AG20443 (cell line): ENCODE measurements around the gene NIP7.
"Not testable (repeated sequence)": the region's sequence is repeated elsewhere in the genome, so short reads cannot be mapped to it uniquely, and the experiment has no call there.

ENCODE experiments used
- DNase-seq: peaks from one replicate; pipeline ENCODE4 v3.0.0; 2012; ENCODE audit warnings: low spot score, mixed read lengths

NIP7 gene

DNA sequence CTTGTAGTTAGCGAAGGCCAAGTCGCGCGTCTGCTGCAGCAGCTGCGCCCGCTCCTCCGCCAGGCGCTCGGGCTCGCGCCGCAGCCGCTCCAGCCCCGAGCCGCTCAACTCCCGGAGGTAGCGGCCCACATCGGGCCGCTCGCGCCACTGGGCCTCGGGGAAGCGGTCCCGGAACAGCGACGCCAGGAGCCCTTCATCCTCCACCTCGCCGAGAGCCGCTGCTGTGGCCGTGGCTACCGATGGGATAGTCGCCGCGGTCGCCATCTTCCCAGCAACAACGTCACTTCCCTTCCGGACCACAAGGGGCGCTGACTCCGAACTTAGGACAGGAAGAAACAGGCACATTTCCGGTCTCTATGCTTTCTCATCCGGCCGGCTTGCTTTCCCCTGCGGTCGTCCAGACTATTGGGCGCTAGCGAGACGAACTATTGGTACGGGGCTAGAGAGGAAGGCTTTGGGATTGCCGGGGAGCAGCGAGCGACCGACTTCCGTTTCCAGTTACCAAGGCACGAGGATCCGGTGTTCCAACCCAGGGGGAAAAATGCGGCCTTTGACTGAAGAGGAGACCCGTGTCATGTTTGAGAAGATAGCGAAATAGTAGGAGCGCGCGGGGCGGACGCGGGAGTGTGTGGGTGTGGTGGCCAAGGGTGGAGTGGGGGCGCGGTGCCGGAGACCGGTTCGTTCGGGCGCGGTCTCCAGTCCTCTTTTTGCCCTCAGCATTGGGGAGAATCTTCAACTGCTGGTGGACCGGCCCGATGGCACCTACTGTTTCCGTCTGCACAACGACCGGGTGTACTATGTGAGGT, at the start of gene NIP7, which contains the start of gene COG8:
TSS of gene NIP7 (plus strand) at position 484 of the 806 bp plus-strand sequence. CDS start at position 542, 58 bp downstream.
TSS of gene COG8 (minus strand) at position 276 of the 806 bp plus-strand sequence. CDS start at position 264, 12 bp downstream.
- DNase-seq = peak; percentile 96

DNA sequence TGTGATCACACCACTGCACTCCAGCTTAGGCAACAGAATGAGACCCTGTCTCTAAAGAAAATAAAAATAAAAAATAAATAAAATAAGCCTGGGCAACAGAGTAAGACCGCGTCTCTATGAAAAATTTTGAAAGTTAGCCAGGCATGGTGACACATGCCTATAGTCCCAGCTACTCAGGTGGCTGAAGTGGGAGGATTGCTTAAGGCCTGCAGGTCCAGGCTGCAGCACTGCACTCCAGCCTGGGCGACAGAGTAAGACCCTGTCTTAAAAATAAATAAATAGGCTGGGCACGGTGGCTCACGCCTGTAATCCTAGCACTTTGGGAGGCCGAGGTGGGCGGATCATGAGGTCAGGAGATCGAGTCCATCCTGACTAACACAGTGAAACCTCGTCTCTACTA, 47.9 kb upstream of the NIP7 start:
- DNase-seq = not testable (repeated sequence)

GRCh38 chr16:69293401-69293800, 46.2 kb upstream of the NIP7 start:
- no peak for DNase-seq

DNA sequence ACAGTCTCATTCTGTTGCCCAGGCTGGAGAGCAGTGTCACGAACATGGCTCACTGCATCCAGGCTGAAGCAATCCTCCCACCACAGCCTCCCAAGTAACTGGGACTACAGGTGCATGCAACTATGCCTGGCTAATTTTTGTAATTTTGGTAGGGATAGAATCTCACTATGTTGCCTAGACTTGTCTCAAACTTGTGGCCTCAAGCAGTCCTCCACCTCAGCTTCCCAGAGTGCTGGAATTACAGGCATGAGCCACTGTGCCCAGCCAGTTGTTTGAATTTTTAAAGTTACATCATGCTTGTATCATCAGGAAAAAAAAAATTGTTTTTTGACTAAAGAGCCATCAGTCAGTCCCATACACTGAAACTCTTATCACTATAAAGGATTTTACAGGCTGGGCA, 45.5 kb upstream of the NIP7 start:
- no peak for DNase-seq

- DNase-seq = not testable (repeated sequence)
These were observed 42.8 kb upstream of the NIP7 start for GRCh38 chr16:69296771-69297170.

DNA sequence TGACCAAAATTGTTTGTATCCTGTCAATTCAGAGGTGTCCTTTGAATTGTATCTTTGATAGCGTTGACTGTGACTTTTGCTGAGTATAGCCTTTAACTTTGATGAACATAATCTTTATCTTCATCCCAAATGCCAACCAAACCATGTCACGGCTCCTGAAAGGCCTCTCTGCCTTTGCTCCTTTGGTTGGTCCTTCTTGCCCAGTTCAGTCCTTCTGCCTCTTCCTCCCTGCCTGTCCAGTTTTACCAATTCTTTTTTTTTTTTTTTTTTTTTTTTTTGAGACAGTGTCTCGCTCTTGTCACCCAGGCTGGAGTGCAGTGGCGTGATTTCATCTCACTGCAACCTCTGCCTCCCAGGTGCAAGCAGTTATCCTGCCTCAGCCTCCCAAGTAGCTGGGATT, 41.3 kb upstream of the NIP7 start:
- DNase-seq = no peak

- no peak for DNase-seq
These were observed 38.4 kb upstream of the NIP7 start for GRCh38 chr16:69301187-69301586.

GRCh38 chr16:69301861-69302260, 37.7 kb upstream of the NIP7 start:
- no peak for DNase-seq

DNA sequence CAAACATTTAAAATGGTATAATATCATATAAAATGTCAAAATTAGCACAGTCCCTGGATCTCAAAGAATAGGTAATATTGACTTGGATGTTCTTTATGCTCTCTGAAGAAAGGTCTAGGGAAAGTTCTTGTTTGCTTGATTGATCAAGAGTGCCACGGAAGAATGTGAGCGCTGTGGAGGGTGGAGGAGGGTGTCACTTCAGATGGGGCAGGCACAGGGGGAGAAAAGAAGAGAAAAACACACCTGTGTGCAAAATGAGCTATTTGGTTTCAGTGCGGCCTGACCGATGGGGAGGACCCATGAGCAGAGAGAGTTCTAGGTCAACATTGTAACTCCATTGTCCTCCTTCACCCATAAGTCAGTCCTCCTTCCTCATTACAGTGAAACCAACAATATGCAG, 37.3 kb upstream of the NIP7 start:
- DNase-seq = no peak

GRCh38 chr16:69306031-69306430, 33.5 kb upstream of the NIP7 start:
- peak; percentile 10 for DNase-seq

- DNase-seq = no peak
These were observed 32.5 kb upstream of the NIP7 start for GRCh38 chr16:69307091-69307490.

DNA sequence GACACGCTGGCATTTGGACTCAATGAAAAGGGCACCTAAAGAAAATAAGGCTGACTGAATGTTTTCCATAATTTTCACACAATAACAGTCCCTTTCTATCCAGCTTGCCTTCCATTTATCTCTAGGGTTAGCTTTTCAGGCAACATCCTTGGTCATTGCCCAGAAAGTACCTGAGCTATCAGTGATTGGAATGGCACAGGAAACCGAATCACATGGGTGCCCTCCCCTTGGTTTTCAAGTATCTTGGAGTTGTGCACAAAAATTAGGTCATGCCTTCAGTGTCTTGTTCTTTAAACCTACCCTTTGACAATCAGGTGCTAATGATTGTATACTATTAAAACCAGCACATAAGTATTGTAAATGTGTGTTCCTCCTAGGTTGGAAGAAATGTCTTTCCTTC, 31.7 kb upstream of the NIP7 start:
- DNase-seq = no peak

DNA sequence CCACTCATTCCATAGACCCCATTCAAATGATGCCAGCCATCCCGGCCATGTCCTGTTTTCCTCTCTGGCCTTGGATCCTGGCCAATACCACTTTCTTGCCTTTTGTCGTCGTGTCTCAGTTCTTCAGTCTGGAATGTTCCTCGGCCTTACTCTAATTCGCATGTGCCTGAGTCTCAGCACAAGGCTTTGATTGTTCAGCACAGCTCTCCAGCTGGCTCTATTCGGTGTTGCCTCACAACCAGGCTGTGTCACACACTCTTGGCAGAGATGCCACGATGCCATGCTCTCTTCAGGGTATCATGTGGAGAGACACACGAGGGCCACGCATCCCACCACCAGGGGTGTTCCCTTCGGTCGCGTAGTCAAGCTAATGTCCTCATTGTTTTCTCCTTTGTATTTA, 30.3 kb upstream of the NIP7 start:
- DNase-seq = no peak

DNA sequence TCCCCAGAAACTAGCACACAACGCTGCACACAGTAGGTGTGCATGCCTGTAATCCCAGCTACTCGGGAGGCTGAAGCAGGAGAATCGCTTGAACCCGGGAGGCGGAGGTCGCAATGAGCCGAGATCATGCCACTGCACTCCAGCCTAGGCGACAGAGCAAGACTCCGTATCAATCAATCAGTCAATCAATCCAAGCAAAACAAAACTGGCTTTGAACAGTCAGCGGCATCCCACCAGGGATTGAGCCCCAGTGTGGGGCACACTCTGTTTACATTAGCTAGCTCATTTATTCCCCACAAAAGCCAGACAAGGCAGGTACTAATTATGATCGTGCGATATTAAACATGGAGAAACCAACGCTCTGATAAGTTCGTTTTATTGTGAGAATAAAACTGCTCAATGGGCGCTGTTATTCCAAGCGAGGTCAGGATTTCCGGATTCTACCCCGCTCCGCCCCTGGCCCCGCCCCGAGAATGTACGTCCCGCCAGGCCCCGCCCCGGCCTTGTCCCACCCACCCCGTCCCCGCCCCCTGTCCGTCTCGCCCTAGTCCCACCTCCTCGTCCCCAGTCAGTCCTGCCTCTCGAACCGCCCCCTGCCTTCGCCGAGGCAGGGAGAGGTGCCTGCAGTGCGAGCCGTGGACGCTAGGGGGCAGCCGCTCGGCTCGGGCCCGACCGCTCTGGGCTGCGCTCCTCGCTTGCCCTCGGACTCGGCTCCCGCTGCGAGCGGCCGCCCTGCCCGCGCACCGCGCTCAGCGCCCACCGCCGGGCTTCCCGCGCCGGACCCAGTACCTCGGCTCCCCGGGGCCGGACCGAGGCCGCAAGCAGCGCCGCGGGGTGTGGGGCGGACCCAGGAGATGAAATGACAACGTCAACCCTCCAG, 28.7 kb upstream of the NIP7 start, which contains the start of gene VPS4A:
TSS of gene VPS4A (plus strand) at position 698 of the 880 bp plus-strand sequence. CDS start at position 860, 162 bp downstream.
- DNase-seq = peak; percentile 99

DNA sequence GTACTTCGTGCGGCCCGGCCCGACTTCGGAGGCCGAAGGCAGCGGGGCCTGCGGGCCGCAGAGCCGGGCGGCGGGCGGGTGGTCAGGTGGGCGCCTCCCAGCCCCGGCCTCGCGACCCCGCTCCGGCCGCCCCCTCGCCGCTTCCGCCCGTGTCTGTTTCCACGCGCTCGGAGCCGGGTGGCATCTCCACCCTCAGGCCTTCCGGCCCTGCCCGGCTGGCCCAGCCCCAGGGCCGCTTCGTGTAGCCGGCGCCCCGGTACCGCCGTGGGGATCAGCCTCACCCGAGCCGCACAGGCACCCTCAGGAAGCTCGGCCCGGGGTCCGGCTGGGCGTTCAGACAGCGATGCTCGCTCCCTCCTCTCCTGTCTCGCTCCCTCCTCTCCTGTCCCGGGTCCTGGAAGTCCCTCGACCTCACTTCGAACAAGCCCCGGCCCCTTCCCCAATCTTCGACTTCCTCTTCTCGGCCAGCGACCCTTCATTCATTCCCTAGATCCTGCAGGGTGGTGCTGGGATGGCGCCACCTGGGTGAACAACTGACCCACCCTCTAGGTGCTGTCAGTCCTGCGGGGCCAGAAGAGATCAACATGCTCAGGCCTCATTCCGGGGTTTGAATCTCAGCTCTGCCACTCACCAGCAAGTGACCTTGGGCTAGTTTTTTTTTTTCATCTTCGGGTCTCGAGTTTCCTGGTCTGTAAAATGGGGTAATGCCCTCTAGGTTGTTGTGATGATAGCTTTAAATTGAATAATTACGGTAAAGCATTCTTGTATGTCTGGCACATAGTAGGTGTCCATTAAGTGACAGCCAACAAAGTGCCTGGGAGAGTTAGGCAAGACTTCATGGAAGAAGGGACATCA, 27.8 kb upstream of the NIP7 start:
- DNase-seq = peak; percentile 69

DNA sequence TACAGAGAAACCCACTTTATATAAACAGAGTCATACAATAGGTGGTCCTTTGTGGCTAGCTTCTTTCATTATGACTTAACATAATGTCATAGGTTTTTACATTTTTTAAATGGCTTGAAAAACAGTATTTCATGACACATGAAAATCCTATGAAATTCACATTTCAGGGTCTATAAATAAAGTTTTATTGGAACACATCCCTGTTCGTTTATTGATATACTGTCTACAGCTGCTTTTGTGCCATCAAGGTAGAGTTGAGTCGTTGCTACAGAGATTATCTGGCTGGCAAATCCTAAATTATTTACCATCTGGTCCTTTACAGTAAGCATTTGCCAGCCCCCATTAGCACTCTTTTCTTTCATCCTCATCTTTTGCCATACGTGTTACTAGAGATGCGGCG, 26.1 kb upstream of the NIP7 start:
- no peak for DNase-seq

GRCh38 chr16:69314534-69314933, 25.0 kb upstream of the NIP7 start:
- DNase-seq = no peak

DNA sequence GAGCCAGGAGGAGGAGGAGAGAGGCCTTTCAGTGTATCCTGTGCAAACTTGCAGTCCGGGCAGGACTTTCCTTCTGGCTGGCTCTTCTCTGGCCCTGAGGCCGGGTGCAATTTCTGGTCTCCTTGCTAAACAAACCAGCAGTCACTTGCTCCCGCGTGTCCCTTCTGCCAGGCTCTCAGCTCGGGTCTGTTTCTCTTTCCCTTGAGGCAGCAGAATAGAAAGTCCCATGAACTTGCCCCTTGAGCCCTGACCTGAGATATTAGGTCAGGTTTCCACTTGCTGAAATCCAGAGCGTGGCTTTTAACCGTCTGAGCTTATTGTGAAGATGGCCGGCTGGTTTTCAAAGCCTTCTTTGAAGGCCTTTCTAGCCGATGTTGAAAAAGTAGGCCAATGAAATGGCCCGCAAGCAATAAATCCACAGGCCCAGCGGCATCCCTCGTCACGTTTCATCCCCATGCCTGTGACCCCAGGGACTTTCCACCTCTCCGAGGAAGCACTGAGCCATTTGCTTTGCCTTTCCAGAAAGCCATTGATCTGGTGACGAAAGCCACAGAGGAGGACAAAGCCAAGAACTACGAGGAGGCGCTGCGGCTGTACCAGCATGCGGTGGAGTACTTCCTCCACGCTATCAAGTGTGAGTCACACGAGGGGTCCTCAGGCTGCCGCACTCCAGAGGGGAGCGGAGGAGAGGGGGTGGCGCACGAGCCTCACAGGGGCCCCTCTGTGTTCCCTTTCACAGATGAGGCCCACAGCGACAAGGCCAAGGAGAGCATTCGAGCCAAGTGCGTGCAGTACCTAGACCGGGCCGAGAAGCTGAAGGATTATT, 23.9 kb upstream of the NIP7 start:
- DNase-seq = no peak

GRCh38 chr16:69316595-69317034, 23.0 kb upstream of the NIP7 start:
- no peak for DNase-seq

DNA sequence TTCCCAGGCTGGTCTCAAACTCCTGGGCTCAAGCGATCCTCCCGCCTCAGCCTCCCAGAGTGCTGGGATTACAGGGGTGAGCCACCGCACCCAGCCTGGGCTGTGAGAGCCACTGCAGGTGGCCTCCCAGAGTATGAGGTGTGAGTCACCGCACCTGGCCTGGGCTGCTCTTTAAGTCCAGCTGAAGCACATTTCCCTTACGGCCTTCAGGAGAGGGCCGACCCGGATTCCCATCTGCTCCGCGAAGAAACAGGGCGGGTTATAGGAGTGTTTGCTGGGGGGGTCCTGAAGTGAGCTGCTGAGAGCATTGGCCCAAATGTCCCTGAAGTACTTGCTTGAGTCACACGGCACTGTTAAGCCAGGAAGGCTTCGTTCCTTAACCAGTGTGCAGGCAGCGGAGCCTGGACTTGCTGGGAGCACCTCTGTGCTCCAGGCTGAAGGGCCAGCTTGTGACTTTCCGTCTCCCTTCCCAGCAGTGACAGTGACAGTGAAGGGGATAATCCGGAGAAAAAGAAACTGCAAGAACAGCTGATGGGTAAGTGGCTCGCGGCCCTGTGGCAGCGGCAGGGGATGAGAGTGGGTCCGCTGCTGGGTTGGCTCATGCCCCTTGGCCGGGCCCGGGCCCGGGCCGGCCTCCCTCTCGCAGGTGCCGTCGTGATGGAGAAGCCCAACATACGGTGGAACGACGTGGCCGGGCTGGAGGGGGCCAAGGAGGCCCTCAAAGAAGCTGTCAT, 21.2 kb upstream of the NIP7 start:
- DNase-seq = no peak
